ENCODE measurements around the gene ICAM4.
A peak's percentile ranks its signal among the peaks of the same experiment; 100 is the strongest.
"Not testable (repeated sequence)": the region's sequence is repeated elsewhere in the genome, so short reads cannot be mapped to it uniquely, and the experiment has no call there.

The ICAM4 gene

GRCh38 chr19:10286803-10287737, at the start of gene ICAM4:
TSS of gene ICAM4 (plus strand) at chr19:10286955. CDS start at chr19:10287013, 58 bp downstream.
- peaks cover 26% of the 10 kb centered on the region for H3K4me1 ChIP-seq (ENCODE audit: insufficient read depth, poor library complexity, severe bottlenecking)
- no peak for DNase-seq (ENCODE audit: low spot score)
- no peaks in the 10 kb centered on the region for H3K9me3 ChIP-seq (ENCODE audit: severe bottlenecking)
- no peak within 1 kb of the TSS for H3K4me3 ChIP-seq (ENCODE audit: severe bottlenecking)
- no peak for ATAC-seq (ENCODE audit: low read depth)
- no peak for TF ChIP-seq CTCF (IDR thresholded peaks at IDR 0.05; ENCODE audit: poor library complexity, severe bottlenecking)
- H3K27ac ChIP-seq (ENCODE audit: poor library complexity, severe bottlenecking): peak within 1 kb of the TSS; percentile 45
- no peaks in the 10 kb centered on the region for H3K36me3 ChIP-seq (ENCODE audit: low read depth)
- H3K27me3 ChIP-seq (ENCODE audit: insufficient read depth, poor library complexity, severe bottlenecking): no peaks in the 10 kb centered on the region

- Histone ChIP-seq H3K36me3 (ENCODE audit: low read depth) (no peaks in the 10 kb centered on the region), H3K4me3 (ENCODE audit: severe bottlenecking) (no peak overlapping the region), H3K4me1 (ENCODE audit: insufficient read depth, poor library complexity, severe bottlenecking) (no peaks in the 10 kb centered on the region), H3K9me3 (ENCODE audit: severe bottlenecking) (no peaks in the 10 kb centered on the region), H3K27me3 (ENCODE audit: insufficient read depth, poor library complexity, severe bottlenecking) (no peaks in the 10 kb centered on the region), H3K27ac (ENCODE audit: poor library complexity, severe bottlenecking) (no peak overlapping the region)
- DNase-seq (ENCODE audit: low spot score) (no peak), ATAC-seq (ENCODE audit: low read depth) (peak; percentile 46; the same call in 1 of the 3 replicates)
- no peak for TF ChIP-seq CTCF (IDR thresholded peaks at IDR 0.05; ENCODE audit: poor library complexity, severe bottlenecking)
Measured at GRCh38 chr19:10237702-10238101, 49.1 kb upstream of the ICAM4 start.

GRCh38 chr19:10238172-10238783, 48.5 kb upstream of the ICAM4 start:
- ATAC-seq (ENCODE audit: low read depth) (peak; percentile 82), DNase-seq (ENCODE audit: low spot score) (no peak)
- H3K4me3 ChIP-seq (ENCODE audit: severe bottlenecking): no peak overlapping the region
- H3K27me3 ChIP-seq (ENCODE audit: insufficient read depth, poor library complexity, severe bottlenecking): no peaks in the 10 kb centered on the region
- no peak overlapping the region for H3K27ac ChIP-seq (ENCODE audit: poor library complexity, severe bottlenecking)
- no peak for TF ChIP-seq CTCF (IDR thresholded peaks at IDR 0.05; ENCODE audit: poor library complexity, severe bottlenecking)
- no peaks in the 10 kb centered on the region for H3K4me1 ChIP-seq (ENCODE audit: insufficient read depth, poor library complexity, severe bottlenecking)
- H3K36me3 ChIP-seq (ENCODE audit: low read depth): no peaks in the 10 kb centered on the region
- H3K9me3 ChIP-seq (ENCODE audit: severe bottlenecking): no peaks in the 10 kb centered on the region

GRCh38 chr19:10241826-10242449, 44.8 kb upstream of the ICAM4 start:
- ATAC-seq (ENCODE audit: low read depth); DNase-seq (ENCODE audit: low spot score); H3K9me3 ChIP-seq (ENCODE audit: severe bottlenecking); H3K27ac ChIP-seq (ENCODE audit: poor library complexity, severe bottlenecking); H3K27me3 ChIP-seq (ENCODE audit: insufficient read depth, poor library complexity, severe bottlenecking); H3K36me3 ChIP-seq (ENCODE audit: low read depth); H3K4me1 ChIP-seq (ENCODE audit: insufficient read depth, poor library complexity, severe bottlenecking); H3K4me3 ChIP-seq (ENCODE audit: severe bottlenecking): not testable (repeated sequence)

- no peak overlapping the region for H3K4me3 ChIP-seq (ENCODE audit: severe bottlenecking)
- no peak for DNase-seq (ENCODE audit: low spot score)
- TF ChIP-seq CTCF (IDR thresholded peaks at IDR 0.05; ENCODE audit: poor library complexity, severe bottlenecking): no peak
- no peaks in the 10 kb centered on the region for H3K9me3 ChIP-seq (ENCODE audit: severe bottlenecking)
- no peaks in the 10 kb centered on the region for H3K27me3 ChIP-seq (ENCODE audit: insufficient read depth, poor library complexity, severe bottlenecking)
- H3K36me3 ChIP-seq (ENCODE audit: low read depth): no peaks in the 10 kb centered on the region
- no peak for ATAC-seq (ENCODE audit: low read depth)
- H3K27ac ChIP-seq (ENCODE audit: poor library complexity, severe bottlenecking): no peak overlapping the region
- H3K4me1 ChIP-seq (ENCODE audit: insufficient read depth, poor library complexity, severe bottlenecking): no peaks in the 10 kb centered on the region
Measured at GRCh38 chr19:10243606-10244005, 43.1 kb upstream of the ICAM4 start.

Data from RWPE2 (cell line).